Calu3 (cell line): ENCODE data around the gene SCYGR2. TPM values are rescaled to one million over a fixed set of nuclear protein-coding genes. Genes with fewer than 3 reads are reported as not detected.

Experiments
- BruUV-seq: library from RNA; stranded (reverse); fragments of 400-500 nt; replicated peaks from 2 replicates; lab custom pipeline; 2021; lab: Mats Ljungman, UMichigan
- CTCF ChIA-PET: fragments of 300-600 bp; sonication (Branson Sonifier 250); formaldehyde crosslinking; loops from one replicate; lab custom pipeline; 2022; ENCODE audit warnings: antibody characterized with exemption; lab: Charles Lee
- DNase-seq: peaks from one replicate; pipeline ENCODE4 v3.0.0; 2022
- H3K27ac Mint-ChIP-seq: one replicate; pipeline ENCODE4 v1.8.0; 2022; ENCODE audit warnings: mixed read lengths; ENCODE audit not compliant: unreplicated experiment
- H3K27me3 Mint-ChIP-seq: one replicate; pipeline ENCODE4 v1.8.0; 2022; ENCODE audit warnings: mixed read lengths; ENCODE audit not compliant: unreplicated experiment
- H3K36me3 Mint-ChIP-seq: one replicate; pipeline ENCODE4 v1.8.0; 2022; ENCODE audit warnings: mild to moderate bottlenecking, moderate library complexity, mixed read lengths; ENCODE audit not compliant: insufficient read depth, unreplicated experiment
- H3K4me1 Mint-ChIP-seq: one replicate; pipeline ENCODE4 v1.8.0; 2022; ENCODE audit warnings: mild to moderate bottlenecking, low read depth, mixed read lengths; ENCODE audit not compliant: unreplicated experiment
- H3K4me3 Mint-ChIP-seq: one replicate; pipeline ENCODE4 v1.8.0; 2022; ENCODE audit warnings: mild to moderate bottlenecking, low read depth, moderate library complexity, mixed read lengths; ENCODE audit not compliant: unreplicated experiment
- H3K9me3 Mint-ChIP-seq: one replicate; pipeline ENCODE4 v1.8.0; 2022; ENCODE audit warnings: low read depth, mixed read lengths; ENCODE audit not compliant: unreplicated experiment
- intact Hi-C: fragments of 100-400 bp; cut with micrococcal nuclease; formaldehyde crosslinking; loops from one replicate; pipeline ENCODE4 v1.10.0; 2022; ENCODE audit not compliant: unreplicated experiment
- total RNA-seq: library from RNA; stranded (reverse); gene quantifications from 2 replicates; pipeline ENCODE4 v1.2.3, GENCODE V29; 2022
- TF ChIP-seq, protein P1 (sequence below): fragments of 200-600 bp; IDR thresholded peaks from one replicate; pipeline ENCODE4 v1.8.0; 2022; ENCODE audit warnings: antibody characterized with exemption; ENCODE audit not compliant: unreplicated experiment

The SCYGR2 gene
- total RNA-seq, 1 experiment from 2014 or later = not detected

DNA sequence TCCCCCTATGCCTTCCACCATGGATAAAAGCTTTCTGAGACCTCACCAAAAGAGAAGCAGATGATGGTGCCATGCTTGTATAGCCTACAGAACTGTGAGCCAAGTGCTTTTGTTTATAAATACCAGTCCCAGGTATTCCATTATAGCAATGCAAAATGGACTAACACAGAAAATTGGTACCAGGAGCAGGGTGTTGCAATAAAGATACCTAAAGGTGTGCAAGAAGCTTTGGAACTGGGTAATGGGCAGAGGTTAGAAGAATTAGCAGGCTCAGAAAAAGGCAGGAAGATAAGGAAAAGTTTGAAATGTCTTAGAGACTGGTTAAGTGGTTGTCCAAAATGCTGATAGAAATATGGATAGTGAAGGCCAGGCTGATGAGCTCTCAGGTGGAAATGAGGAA, 16.3 kb upstream of the SCYGR2 start:
- H3K27me3 Mint-ChIP-seq = no peaks in the 10 kb centered on the region
- DNase-seq = no peak
- TF ChIP-seq, protein P1, sequence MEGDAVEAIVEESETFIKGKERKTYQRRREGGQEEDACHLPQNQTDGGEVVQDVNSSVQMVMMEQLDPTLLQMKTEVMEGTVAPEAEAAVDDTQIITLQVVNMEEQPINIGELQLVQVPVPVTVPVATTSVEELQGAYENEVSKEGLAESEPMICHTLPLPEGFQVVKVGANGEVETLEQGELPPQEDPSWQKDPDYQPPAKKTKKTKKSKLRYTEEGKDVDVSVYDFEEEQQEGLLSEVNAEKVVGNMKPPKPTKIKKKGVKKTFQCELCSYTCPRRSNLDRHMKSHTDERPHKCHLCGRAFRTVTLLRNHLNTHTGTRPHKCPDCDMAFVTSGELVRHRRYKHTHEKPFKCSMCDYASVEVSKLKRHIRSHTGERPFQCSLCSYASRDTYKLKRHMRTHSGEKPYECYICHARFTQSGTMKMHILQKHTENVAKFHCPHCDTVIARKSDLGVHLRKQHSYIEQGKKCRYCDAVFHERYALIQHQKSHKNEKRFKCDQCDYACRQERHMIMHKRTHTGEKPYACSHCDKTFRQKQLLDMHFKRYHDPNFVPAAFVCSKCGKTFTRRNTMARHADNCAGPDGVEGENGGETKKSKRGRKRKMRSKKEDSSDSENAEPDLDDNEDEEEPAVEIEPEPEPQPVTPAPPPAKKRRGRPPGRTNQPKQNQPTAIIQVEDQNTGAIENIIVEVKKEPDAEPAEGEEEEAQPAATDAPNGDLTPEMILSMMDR = no peak
- H3K36me3 Mint-ChIP-seq = no peaks in the 10 kb centered on the region
- BruUV-seq = no TSS peak
- intact Hi-C loops = no loop called here
- peaks cover 15% of the 10 kb centered on the region for H3K9me3 Mint-ChIP-seq
- H3K27ac Mint-ChIP-seq = no peak overlapping the region
- no peaks in the 10 kb centered on the region for H3K4me1 Mint-ChIP-seq
- H3K4me3 Mint-ChIP-seq = no peak overlapping the region
- CTCF ChIA-PET = no interaction called here

GRCh38 chr2:227592694-227593387, 5.9 kb upstream of the SCYGR2 start:
- Mint-ChIP-seq H3K4me3 (no peak overlapping the region), H3K27ac (no peak overlapping the region), H3K27me3 (no peaks in the 10 kb centered on the region), H3K4me1 (peaks cover 1% of the 10 kb centered on the region), H3K36me3 (no peaks in the 10 kb centered on the region), H3K9me3 (no peaks in the 10 kb centered on the region)
- BruUV-seq = no TSS peak
- TF ChIP-seq, protein P1 = no peak
- intact Hi-C loops = no loop called here
- no peak for DNase-seq
- CTCF ChIA-PET = interaction anchor here (0.8 kb wide), 1 partner anchor 13 kb away, joined by 3 read pairs; no protein-coding TSS in a partner anchor

DNA sequence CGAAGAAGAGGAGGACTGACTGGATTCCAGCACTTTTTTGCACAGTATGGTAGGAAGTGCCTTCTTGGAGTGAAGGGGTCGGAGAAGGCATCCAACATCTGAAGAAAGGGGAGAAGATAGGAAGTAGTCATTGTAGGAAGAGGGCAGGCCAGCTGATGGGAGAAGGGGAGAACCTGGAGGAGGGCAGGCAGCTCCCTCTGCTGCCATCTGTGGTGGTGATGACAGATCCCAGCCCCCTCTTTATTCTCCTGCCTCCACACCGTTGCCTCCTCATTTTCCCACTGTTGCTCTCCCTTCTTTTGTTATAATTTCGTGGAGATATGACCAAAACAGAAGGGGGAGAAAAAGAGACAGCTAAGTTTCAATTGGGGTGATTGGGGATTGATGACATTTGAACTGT, 2.9 kb upstream of the SCYGR2 start:
- CTCF ChIA-PET = no interaction called here
- DNase-seq = no peak
- intact Hi-C loops = no loop called here
- H3K36me3 Mint-ChIP-seq = no peaks in the 10 kb centered on the region
- peaks cover 8% of the 10 kb centered on the region for H3K4me1 Mint-ChIP-seq
- H3K4me3 Mint-ChIP-seq = no peak overlapping the region
- TF ChIP-seq, protein P1 = no peak
- no peaks in the 10 kb centered on the region for H3K9me3 Mint-ChIP-seq
- H3K27ac Mint-ChIP-seq = no peak overlapping the region
- no peaks in the 10 kb centered on the region for H3K27me3 Mint-ChIP-seq
- BruUV-seq = no TSS peak

DNA sequence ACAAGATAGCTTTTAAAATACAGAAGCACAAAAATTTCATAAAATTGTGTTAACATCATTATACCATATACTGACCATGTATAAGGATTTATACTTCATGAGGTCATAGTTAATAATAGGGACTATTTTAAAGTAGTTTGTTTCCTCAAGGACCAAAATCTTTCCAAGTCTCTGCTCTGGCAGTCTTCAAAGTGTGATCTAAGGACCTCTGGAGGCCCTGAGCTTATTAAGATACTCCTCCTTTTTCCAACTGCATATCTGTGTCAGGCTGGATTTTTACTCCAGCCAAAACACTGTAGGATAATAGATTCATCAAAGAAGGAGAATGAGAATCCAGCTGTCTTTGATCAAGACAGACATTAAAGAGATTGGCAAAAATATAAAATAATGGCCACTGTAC, 1.7 kb upstream of the SCYGR2 start:
- intact Hi-C loops = no loop called here
- BruUV-seq = no TSS peak
- Mint-ChIP-seq H3K4me3 (no peak overlapping the region), H3K27me3 (no peaks in the 10 kb centered on the region), H3K36me3 (no peaks in the 10 kb centered on the region), H3K4me1 (peaks cover 8% of the 10 kb centered on the region), H3K9me3 (no peaks in the 10 kb centered on the region), H3K27ac (no peak overlapping the region)
- DNase-seq = no peak
- CTCF ChIA-PET = no interaction called here
- TF ChIP-seq, protein P1 = no peak
